HG03060 (cell line): Measurements from ENCODE around the gene PUM1.
"Not testable (repeated sequence)": the region's sequence is repeated elsewhere in the genome, so short reads cannot be mapped to it uniquely, and the experiment has no call there.

ENCODE experiments used
- ATAC-seq: cut with Tn5 transposase; IDR thresholded peaks from one replicate; pipeline ENCODE4 v1.9.1; 2021; ENCODE audit warnings: low read depth, moderate number of reproducible peaks; ENCODE audit not compliant: unreplicated experiment

PUM1 gene

GRCh38 chr1:30998887-30999286 is 66.6 kb downstream of the PUM1 start:
- ATAC-seq = no peak

GRCh38 chr1:30998171-30998570 is 67.3 kb downstream of the PUM1 start:
- ATAC-seq = no peak

- ATAC-seq = no peak
Measured at GRCh38 chr1:30997463-30998057, 68.0 kb downstream of the PUM1 start.

DNA sequence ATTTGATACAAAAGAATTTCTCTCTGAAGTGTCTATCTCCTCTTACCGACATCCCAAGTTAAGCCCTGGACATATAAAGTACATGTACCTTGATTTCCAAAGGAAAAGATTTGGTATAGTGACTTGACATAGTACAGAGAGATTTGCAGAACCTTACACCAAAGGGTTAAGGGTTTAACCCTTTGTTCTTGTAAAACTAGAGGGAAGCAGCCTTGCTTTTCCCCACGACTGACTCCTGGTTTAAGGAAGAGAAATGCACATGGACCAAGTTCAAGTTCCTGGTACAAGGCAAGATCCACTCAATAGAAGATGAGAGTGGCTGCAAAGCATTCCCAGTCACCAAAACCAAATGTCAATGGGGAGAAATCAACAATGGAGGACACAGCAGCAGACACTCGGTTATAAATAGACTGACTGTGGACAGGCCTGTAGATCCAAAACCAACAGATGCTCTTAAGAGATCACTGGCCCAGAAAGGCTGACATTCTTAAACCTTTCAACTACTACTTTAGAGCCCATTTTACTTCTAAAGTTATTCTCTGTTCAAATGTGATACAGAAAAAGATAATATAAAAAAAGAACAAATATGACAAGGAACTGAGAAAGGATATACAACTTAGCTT is 69.4 kb downstream of the PUM1 start:
- no peak for ATAC-seq

DNA sequence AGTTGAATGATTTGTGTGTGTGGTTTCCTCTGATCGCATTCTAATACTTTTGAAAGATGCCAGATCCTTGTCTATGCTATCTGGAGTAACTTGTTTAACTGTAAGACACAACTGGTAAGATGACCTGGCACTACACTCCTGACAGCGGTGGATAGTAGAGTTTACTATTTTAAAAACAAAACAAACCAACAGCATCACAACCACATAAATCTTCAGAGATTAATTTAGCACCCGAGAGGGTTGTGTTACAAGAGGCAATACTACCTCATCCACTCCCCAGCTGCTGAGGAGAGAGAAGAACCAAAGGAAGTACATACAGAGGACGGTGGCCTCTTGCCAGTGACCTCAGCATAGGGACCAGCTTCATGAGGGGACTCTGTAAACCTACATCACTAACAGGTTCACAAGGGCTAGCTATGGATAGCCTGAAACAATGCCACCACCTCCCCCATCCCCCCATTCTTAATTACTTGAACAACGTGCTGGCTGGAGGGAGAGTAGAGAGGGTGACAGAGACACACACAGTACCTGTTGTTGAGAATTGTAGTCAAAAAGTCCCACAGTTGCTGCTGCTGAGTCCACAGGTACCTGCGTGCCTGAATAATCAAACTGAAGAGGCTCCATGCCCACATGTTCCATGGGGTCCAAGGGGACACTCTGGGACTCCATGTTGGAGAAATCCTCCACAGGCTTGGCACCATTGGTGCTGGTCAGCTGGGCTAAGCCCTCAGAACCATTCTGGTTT is 73.5 kb downstream of the PUM1 start:
- no peak for ATAC-seq

DNA sequence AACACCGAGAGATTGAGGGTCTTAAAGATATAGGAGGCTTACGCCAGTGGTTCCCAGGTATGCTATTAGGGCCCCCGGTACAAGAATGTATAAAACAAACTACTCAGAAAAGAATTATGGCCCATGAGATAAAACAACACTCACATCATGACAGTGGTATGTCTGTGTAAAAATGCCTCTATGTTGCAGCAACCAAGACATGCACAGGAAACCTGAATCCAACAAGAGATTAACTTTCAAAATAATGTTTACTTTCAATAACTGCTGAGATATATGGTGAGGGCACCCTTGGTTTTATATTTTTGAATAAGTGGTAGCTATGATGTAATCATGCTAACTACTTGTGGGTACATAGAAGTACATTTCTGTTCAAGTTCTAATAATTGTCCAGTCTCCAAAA is 74.9 kb downstream of the PUM1 start:
- no peak for ATAC-seq

GRCh38 chr1:30988045-30988444 is 77.5 kb downstream of the PUM1 start:
- no peak for ATAC-seq

DNA sequence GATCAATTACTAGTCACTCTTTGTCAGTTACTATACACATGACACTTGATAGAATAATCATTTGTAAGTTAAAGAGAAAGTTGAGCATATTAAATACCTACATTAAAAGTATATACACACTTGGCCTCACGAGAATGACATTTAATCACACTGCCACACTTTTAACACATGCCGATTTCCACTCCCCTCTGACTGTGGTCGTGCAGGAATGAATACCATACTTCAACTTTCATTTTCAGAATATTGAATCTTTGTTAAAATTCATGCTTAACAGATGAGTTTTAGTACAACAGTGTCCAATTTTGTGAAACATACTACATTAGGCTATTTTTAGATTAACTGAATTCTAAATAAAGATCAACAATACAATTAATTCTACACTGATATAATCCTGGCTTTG is 78.8 kb downstream of the PUM1 start:
- no peak for ATAC-seq

DNA sequence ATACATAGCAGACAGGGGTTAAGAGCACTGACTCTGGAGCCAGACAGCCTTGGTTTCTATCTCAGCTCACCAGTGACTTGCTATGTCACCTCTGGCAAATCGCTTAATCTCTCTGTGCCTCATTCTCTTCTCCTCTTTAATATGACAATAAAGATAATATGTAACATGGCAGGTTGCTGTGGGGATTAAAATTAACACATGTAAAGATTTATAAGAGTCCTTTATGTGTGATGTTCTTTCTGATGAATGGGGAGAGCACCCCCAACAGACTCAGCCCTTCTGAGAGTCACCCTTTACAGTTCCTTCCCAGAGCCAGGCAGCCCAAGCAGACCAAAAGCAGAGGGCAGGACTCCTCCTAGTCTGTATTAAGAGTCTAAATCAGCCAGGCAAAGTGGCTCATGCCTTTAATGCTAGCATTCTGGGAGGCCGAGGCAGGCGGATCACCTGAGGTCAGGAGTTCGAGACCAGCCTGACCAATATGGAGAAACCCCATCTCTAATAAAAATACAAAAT is 80.5 kb downstream of the PUM1 start:
- no peak for ATAC-seq

GRCh38 chr1:30984165-30984889 is 81.2 kb downstream of the PUM1 start:
- ATAC-seq = no peak

DNA sequence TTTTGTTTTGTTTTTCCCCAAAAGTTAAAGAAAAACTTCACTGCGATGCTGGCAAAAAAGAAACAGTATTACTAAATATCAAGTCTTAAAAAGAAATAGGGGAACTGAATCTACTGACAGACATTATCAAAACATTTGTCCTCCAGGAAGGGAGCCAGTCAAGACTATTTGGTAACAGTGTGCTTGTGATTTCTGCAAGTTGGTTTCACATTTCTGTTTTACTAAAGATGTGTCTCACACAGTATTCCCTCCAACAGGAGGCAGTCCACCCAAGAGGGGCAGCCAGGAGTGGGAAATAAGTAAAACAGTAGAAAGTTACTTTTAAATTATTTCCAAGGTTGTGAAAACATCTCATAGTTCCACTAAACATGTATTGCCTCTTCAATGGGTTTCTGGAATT is 82.6 kb downstream of the PUM1 start:
- ATAC-seq = no peak

DNA sequence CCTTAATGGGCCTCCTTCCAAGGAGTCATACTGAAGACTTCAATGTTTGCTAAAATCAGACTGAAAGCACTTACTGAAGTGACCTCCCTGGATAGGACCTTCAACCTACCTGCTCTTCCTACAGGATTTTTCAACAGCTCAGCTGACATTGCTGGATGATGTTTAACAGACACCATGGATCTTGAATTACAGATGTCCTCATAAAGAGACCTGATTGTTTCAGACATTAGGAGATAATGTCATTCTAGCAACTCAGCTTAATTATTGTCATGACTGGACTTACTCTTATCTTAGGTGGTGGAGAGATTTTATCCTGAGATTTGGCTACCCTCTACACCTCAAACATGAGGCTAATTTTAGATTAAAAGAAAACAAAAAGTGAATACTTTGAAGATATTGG is 83.1 kb downstream of the PUM1 start:
- no peak for ATAC-seq

DNA sequence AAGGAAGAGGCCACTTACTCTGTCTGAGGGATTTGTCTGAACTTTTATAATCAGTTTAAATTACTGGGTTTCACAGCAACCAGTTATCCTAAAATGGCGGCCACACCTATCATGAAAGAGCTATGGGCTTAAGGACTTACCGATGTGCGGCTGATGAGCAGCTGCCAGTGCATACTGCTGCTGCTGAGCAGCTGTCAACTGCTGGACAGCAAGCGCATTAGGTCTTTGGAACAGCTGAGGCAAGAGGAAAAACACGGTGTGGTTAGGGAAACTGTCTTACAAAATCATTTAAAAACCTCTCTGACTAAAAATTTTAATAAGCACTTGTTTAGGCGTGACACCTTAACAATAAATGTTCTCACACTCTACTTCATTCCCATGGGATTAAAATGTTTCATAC is 84.3 kb downstream of the PUM1 start:
- no peak for ATAC-seq

- ATAC-seq = no peak
Measured at GRCh38 chr1:30977511-30977910, 88.0 kb downstream of the PUM1 start.

- no peak for ATAC-seq
Measured at GRCh38 chr1:30977105-30977504, 88.4 kb downstream of the PUM1 start.

- no peak for ATAC-seq
Measured at GRCh38 chr1:30976143-30976542, 89.4 kb downstream of the PUM1 start.

- ATAC-seq = no peak
Measured at GRCh38 chr1:30975217-30975616, 90.3 kb downstream of the PUM1 start.

- ATAC-seq = no peak
Measured at GRCh38 chr1:30974536-30974935, 91.0 kb downstream of the PUM1 start.

DNA sequence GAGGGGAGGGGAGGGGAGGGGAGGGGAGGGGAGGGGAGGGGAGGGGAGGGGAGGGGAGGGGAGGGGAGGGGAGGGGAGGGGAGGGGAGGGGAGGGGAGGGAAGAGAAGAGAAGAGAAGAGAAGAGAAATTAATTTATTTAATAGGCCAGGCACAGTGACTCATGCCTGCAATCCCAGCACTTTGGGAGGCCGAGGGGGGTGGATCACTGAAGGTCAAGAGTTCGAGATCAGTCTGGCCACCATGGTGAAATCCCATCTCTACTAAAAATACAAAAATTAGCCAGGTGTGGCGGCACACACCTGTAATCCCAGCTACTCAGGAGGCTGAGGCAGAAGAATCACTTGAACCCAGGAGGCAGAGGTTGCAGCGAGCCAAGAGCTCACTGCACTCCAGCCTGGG is 93.2 kb downstream of the PUM1 start:
- ATAC-seq = not testable (repeated sequence)

DNA sequence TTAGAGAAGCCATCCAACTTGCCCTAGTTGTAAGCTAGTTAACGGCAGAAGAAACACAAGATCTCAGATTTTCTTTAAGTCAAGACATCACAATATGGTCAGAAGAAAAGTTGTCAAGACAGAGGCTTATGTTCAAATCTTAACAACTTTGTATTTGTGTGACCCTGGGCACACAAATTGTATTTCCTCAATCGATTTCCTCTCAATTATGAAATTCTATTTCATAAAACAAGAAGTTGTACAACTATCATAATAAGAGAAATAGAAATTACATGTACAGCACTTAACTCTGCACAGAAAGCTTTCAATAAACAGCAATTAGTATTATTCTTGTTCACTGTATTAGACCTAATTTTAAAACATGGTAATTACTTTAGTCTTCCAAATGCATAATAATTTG is 94.0 kb downstream of the PUM1 start:
- no peak for ATAC-seq

GRCh38 chr1:30969903-30970302 is 95.6 kb downstream of the PUM1 start:
- no peak for ATAC-seq
